Ureter (tissue), 1 donor: ENCODE results near the gene TMEM120B. TPM values are rescaled to one million over a fixed set of nuclear protein-coding genes. Genes with fewer than 3 reads are reported as not detected.

Experiments used
- total RNA-seq: library from RNA; stranded (reverse); gene quantifications from one replicate; pipeline ENCODE4 v1.2.4, GENCODE V29; 2023
- donor health status: DM: yes; HTN: yes; CAD: no.

The TMEM120B gene
- total RNA-seq, 1 donor from 2014 or later = 16.7 TPM

Other genes with a start within 250 kb of the TMEM120B start
- gene KDM2B, start 131.7 kb upstream of the TMEM120B start, total RNA-seq = 23.7 TPM
- gene ORAI1, start 86.2 kb upstream of the TMEM120B start, total RNA-seq = 13.6 TPM
- 1.8 TPM for gene MORN3, start 43.1 kb upstream of the TMEM120B start, total RNA-seq
- 20.5 TPM for gene RHOF, start 80.9 kb downstream of the TMEM120B start, total RNA-seq
- gene SETD1B, start 91.3 kb downstream of the TMEM120B start, total RNA-seq = 39.8 TPM
- 3.1 TPM for gene HPD, start 146.1 kb downstream of the TMEM120B start, total RNA-seq
- gene PSMD9, start 176.0 kb downstream of the TMEM120B start, total RNA-seq = 43.3 TPM
- gene CFAP251, start 205.8 kb downstream of the TMEM120B start, total RNA-seq = 3.9 TPM